Measurements from ENCODE around the gene TMA7. TPM values are rescaled to one million over a fixed set of nuclear protein-coding genes. Genes with fewer than 3 reads are reported as not detected.

Gene TMA7
- total RNA-seq, 4 donors from 2014 or later = 122 to 281 (median 190) TPM

DNA sequence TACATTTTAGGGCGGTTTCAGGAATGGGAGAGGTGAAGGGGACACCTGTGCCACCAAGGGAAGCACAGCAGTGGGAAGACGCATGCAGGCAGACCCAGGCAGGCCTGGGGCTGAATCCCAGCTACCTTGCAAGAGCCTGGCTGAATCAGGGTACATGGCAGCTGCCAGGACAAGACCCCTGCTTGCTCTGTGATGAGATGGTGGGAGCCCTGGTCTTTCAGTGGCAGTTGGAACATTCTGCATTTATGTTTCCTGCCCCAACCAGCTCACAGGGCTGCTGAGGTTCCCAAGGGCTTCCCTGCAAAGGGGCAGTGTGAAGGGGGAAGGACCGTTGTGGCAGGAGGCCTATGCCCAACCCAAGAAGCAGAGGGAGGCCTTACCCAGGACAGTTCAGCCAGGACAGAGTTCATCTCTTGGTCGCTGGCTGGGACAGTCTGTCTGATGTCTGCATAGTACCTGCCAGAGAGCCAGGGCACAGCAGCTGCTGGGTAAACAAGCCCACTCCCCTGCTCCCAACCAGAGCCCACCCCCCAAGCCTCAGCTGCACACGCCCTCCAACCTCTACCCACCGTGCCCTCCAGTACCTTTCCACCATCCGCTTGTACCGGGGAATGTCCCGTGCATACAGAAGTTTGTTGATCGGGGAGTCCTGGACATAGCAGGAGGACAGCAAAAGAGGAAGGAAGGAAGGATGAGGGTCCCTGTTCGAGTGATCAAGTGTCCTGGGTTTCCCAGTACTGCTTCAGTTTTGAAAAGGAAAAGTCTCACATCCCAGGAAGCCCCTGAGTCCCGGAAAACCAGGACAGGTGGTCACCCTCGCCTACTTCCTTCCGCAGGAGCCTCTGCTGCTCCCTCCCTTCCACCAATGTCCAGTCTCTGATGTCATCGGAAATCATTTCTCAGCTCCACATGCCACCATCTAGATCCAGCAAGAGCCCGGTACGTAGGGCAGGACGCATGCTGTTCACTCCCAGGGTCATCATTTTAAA is 33.3 kb upstream of the TMA7 start:
- WGBS = 83% methylated on average over 18 of the region's 18 CpGs
- Histone ChIP-seq H3K9me3 (no peaks in the 10 kb centered on the region), H3K4me3 (no peak overlapping the region), H3K36me3 (peaks cover 82% of the 10 kb centered on the region), H3K4me1 (peaks cover 19% of the 10 kb centered on the region), H3K27me3 (no peaks in the 10 kb centered on the region), H3K27ac (no peak overlapping the region)
- TF ChIP-seq POLR2AphosphoS5 (IDR thresholded peaks at IDR 0.05) (no peak), POLR2A (IDR thresholded peaks at IDR 0.05) (no peak), EP300 (IDR thresholded peaks at IDR 0.05) (no peak)
- TF ChIP-seq, protein P1, sequence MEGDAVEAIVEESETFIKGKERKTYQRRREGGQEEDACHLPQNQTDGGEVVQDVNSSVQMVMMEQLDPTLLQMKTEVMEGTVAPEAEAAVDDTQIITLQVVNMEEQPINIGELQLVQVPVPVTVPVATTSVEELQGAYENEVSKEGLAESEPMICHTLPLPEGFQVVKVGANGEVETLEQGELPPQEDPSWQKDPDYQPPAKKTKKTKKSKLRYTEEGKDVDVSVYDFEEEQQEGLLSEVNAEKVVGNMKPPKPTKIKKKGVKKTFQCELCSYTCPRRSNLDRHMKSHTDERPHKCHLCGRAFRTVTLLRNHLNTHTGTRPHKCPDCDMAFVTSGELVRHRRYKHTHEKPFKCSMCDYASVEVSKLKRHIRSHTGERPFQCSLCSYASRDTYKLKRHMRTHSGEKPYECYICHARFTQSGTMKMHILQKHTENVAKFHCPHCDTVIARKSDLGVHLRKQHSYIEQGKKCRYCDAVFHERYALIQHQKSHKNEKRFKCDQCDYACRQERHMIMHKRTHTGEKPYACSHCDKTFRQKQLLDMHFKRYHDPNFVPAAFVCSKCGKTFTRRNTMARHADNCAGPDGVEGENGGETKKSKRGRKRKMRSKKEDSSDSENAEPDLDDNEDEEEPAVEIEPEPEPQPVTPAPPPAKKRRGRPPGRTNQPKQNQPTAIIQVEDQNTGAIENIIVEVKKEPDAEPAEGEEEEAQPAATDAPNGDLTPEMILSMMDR (IDR thresholded peaks at IDR 0.05) = no peak
- peak in 1 of 2 donors; percentile 65 for DNase-seq (ENCODE audit: low spot score in 2 of 2)

DNA sequence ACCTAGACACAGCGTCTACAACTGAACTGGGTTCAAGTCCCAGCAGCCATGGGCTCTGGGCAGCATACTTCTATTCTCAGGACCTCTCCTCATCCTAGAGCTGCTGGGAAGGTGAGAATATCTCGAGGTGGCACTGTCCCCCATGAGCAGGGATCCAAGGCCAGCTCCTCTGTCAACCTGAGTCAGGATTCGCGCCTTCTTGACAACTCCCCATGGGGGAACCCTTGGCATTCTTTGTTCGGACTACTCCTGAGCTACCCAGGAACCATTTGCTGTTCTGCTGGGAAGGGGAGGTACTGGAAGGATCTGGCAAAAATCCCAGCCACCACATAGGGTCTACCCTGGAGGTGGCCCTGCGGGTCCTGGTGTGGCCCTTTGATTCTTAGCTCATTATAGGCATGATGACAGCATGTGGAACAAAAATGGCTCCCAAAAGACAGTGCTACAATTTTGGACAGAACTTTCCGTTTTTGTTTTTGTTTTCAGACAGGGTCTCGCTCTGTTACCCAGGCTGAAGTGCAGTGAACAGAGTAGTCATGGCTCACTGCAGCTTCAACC is 32.4 kb upstream of the TMA7 start:
- no peak overlapping the region for H3K27ac ChIP-seq
- DNase-seq (ENCODE audit: low spot score in 2 of 2) = no peak

DNA sequence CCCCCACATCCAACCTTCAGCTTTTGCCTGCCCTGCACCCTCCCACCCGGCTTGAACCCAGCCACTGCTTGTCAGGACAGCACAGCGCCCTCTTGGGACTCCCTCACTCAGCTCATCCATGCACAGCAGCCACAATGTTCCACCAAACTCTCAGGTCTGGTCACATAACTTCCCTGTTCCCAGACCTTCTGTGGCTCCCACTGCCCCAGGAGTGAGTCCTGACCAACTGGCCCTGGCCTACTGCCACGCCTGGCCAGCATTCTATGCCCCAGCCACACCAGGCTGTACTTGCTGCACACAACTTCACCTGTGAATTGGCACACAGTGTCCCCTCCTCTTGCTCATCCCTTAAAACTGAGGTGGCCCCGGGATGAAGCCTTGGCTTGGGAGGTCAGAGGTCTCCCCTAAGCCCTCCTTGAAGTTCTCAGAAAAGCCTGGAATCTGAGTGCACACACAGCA is 31.2 kb upstream of the TMA7 start:
- DNase-seq (ENCODE audit: low spot score in 2 of 2) = peak; percentile 57 to 71
- peaks cover 92% of the 10 kb centered on the region for H3K36me3 ChIP-seq
- 96% methylated on average over 4 of the region's 4 CpGs for WGBS
- peaks cover 21% of the 10 kb centered on the region for H3K4me1 ChIP-seq
- no peak overlapping the region for H3K27ac ChIP-seq
- no peaks in the 10 kb centered on the region for H3K9me3 ChIP-seq
- no peak overlapping the region for H3K4me3 ChIP-seq
- no peak for TF ChIP-seq POLR2A (IDR thresholded peaks at IDR 0.05)
- TF ChIP-seq, protein P1 (IDR thresholded peaks at IDR 0.05) = no peak
- no peak for TF ChIP-seq POLR2AphosphoS5 (IDR thresholded peaks at IDR 0.05)
- no peak for TF ChIP-seq EP300 (IDR thresholded peaks at IDR 0.05)
- no peaks in the 10 kb centered on the region for H3K27me3 ChIP-seq

More for the DNA sequence above, 32.4 kb upstream of the TMA7 start:
- Histone ChIP-seq H3K4me1 (peaks cover 12% of the 10 kb centered on the region), H3K4me3 (no peak overlapping the region), H3K9me3 (no peaks in the 10 kb centered on the region), H3K27me3 (no peaks in the 10 kb centered on the region), H3K36me3 (peaks cover 91% of the 10 kb centered on the region)
- whole genome bisulfite sequencing = 91% methylated on average over 8 of the region's 8 CpGs
- TF ChIP-seq POLR2A (IDR thresholded peaks at IDR 0.05) (no peak), EP300 (IDR thresholded peaks at IDR 0.05) (no peak), POLR2AphosphoS5 (IDR thresholded peaks at IDR 0.05) (no peak)
- TF ChIP-seq, protein P1 (IDR thresholded peaks at IDR 0.05) = no peak

DNA sequence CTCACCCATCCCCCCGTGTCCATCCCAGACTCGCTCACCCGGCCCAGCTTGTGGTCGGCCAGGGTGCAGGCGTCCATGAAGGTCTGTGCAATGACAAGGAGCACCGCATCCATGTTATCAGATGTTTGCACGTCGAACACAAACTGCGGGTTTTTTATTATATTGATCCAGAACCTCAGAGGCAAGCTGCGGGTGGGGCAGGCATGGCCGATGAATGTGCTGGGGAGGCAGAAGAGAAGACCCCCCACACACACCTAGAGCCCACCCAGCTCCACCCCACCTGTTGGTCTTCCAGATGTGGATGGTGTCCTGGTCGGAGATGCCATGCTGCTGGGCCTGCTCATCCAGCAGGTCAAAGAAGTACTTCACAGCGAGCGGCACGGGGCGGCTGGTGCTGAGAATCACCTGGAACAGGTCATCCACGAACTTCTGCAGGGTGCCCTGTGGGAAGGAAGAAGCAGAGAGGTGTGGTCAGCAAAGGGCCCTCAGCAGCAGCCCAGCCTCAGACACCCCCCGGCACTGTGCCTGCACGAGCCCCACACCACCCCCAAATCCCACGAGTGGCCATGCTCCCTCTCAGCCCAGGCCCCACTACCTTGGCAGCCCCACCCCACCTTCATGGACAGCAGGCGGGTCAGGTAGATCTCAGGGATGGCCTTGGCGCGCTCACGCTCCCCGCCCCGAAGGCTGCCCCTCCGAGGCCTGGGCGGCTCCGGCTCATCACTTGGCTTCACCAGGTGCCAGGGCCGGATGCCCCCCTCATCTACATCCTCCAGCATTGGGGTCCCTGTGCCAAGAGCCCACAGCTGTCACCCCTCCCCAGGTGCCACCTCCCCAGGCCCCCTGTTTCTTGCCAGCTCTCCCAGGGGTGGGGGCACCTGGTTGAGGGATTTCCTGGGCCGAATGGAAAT is 30.5 kb upstream of the TMA7 start:
- TF ChIP-seq POLR2AphosphoS5 (IDR thresholded peaks at IDR 0.05) (no peak), EP300 (IDR thresholded peaks at IDR 0.05) (no peak), POLR2A (IDR thresholded peaks at IDR 0.05) (no peak)
- TF ChIP-seq, protein P1 (IDR thresholded peaks at IDR 0.05) = no peak
- peaks cover 27% of the 10 kb centered on the region for H3K4me1 ChIP-seq
- 94% methylated on average over 24 of the region's 31 CpGs for WGBS
- peak; percentile 61 to 65 for DNase-seq (ENCODE audit: low spot score in 2 of 2)
- no peak overlapping the region for H3K4me3 ChIP-seq
- H3K9me3 ChIP-seq = no peaks in the 10 kb centered on the region
- no peaks in the 10 kb centered on the region for H3K27me3 ChIP-seq
- H3K27ac ChIP-seq = no peak overlapping the region
- H3K36me3 ChIP-seq = peaks cover 89% of the 10 kb centered on the region
